ENCODE data around the gene FTHL17. TPM values are rescaled to one million over a fixed set of nuclear protein-coding genes. Genes with fewer than 3 reads are reported as not detected.

The FTHL17 gene
- polyA plus RNA-seq, 1 of the 3 experiments (the other 2 are of a cell fraction), result not detected

DNA sequence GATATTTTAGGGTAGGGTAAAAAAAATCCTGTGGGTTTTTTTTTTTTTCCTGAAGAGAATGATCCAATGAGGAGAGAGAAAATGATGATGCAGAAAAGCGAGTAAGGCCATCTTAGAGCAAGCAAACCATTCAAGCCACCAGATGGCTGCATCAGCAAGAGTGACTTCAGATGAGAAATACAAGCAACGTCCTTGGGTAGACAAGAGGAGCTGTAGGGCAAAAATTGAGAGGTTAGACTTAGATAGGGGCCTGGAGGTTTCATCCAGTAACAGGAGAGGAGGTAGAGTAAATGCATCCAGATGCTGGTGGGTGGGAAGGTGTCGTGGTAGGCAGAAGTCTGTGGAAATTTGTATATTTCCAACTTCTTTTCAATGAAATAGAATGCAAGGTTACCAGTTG, 14.6 kb downstream of the FTHL17 start:
- TF ChIP-seq SMC3 (IDR thresholded peaks at IDR 0.05; ENCODE audit: low read depth, low read length) (no peak), POLR2AphosphoS5 (IDR thresholded peaks at IDR 0.05; ENCODE audit: low read depth, low read length) (no peak), GABPA (IDR thresholded peaks at IDR 0.05; ENCODE audit: low read depth) (no peak), GATA2 (CRISPR knock-in tag; IDR thresholded peaks at IDR 0.05) (no peak), EP300 (IDR thresholded peaks at IDR 0.05; ENCODE audit: borderline replicate concordance in 1 of 2, low read depth in 1 of 2, low read length in 1 of 2) (no peak), FOSL2 (IDR thresholded peaks at IDR 0.05; ENCODE audit: borderline replicate concordance, low read depth) (no peak), TAF1 (IDR thresholded peaks at IDR 0.05; ENCODE audit: borderline replicate concordance, low read depth, low read length) (no peak), YY1 (IDR thresholded peaks at IDR 0.05; ENCODE audit: low read depth) (no peak), ELF1 (IDR thresholded peaks at IDR 0.05) (no peak), SIN3A (IDR thresholded peaks at IDR 0.05; ENCODE audit: borderline replicate concordance, low read depth, low read length) (no peak)
- TF ChIP-seq, protein P1, sequence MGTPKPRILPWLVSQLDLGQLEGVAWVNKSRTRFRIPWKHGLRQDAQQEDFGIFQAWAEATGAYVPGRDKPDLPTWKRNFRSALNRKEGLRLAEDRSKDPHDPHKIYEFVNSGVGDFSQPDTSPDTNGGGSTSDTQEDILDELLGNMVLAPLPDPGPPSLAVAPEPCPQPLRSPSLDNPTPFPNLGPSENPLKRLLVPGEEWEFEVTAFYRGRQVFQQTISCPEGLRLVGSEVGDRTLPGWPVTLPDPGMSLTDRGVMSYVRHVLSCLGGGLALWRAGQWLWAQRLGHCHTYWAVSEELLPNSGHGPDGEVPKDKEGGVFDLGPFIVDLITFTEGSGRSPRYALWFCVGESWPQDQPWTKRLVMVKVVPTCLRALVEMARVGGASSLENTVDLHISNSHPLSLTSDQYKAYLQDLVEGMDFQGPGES (IDR thresholded peaks at IDR 0.05; ENCODE audit: low read depth, low read length), result no peak
- TF ChIP-seq, protein P2, sequence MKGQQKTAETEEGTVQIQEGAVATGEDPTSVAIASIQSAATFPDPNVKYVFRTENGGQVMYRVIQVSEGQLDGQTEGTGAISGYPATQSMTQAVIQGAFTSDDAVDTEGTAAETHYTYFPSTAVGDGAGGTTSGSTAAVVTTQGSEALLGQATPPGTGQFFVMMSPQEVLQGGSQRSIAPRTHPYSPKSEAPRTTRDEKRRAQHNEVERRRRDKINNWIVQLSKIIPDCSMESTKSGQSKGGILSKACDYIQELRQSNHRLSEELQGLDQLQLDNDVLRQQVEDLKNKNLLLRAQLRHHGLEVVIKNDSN (IDR thresholded peaks at IDR 0.05; ENCODE audit: borderline replicate concordance, low read depth), result no peak
- TF ChIP-seq, protein P3, sequence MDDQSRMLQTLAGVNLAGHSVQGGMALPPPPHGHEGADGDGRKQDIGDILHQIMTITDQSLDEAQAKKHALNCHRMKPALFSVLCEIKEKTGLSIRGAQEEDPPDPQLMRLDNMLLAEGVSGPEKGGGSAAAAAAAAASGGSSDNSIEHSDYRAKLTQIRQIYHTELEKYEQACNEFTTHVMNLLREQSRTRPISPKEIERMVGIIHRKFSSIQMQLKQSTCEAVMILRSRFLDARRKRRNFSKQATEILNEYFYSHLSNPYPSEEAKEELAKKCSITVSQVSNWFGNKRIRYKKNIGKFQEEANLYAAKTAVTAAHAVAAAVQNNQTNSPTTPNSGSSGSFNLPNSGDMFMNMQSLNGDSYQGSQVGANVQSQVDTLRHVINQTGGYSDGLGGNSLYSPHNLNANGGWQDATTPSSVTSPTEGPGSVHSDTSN (IDR thresholded peaks at IDR 0.05), result no peak
- TF ChIP-seq, protein P4, sequence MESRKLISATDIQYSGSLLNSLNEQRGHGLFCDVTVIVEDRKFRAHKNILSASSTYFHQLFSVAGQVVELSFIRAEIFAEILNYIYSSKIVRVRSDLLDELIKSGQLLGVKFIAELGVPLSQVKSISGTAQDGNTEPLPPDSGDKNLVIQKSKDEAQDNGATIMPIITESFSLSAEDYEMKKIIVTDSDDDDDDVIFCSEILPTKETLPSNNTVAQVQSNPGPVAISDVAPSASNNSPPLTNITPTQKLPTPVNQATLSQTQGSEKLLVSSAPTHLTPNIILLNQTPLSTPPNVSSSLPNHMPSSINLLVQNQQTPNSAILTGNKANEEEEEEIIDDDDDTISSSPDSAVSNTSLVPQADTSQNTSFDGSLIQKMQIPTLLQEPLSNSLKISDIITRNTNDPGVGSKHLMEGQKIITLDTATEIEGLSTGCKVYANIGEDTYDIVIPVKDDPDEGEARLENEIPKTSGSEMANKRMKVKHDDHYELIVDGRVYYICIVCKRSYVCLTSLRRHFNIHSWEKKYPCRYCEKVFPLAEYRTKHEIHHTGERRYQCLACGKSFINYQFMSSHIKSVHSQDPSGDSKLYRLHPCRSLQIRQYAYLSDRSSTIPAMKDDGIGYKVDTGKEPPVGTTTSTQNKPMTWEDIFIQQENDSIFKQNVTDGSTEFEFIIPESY (IDR thresholded peaks at IDR 0.05; ENCODE audit: borderline replicate concordance, low read depth), result no peak
- POLR2A ChIA-PET, result no interaction called here
- no peak overlapping the region for H3K27ac ChIP-seq (ENCODE audit: low read depth in 2 of 2, low read length in 1 of 2)
- H3K9me3 ChIP-seq, result no peaks in the 10 kb centered on the region
- H4K20me1 ChIP-seq (ENCODE audit: insufficient read depth), result no peaks in the 10 kb centered on the region
- CTCF ChIA-PET, result no interaction called here
- no peaks in the 10 kb centered on the region for H3K9me2 ChIP-seq
- no peak overlapping the region for H2AFZ ChIP-seq (ENCODE audit: low read depth)
- H3K4me3 ChIP-seq (ENCODE audit: low read depth in 2 of 2, low read length in 1 of 2), result no peak overlapping the region
- H3K9ac ChIP-seq, result no peak overlapping the region
- no peaks in the 10 kb centered on the region for H3K27me3 ChIP-seq (ENCODE audit: insufficient read depth)
- no peaks in the 10 kb centered on the region for H3K36me3 ChIP-seq (replicated peaks in 1 of 2; ENCODE audit: control insufficient read depth in 1 of 2, insufficient read depth in 2 of 2, low read length in 1 of 2)
- no peaks in the 10 kb centered on the region for H3F3A ChIP-seq (replicated peaks; ENCODE audit: insufficient read depth)
- no peaks in the 10 kb centered on the region for H3K4me1 ChIP-seq (ENCODE audit: control insufficient read depth in 1 of 2, insufficient read depth in 2 of 2, low read depth in 1 of 2, low read length in 1 of 2)
- no peaks in the 10 kb centered on the region for H3K79me2 ChIP-seq (ENCODE audit: insufficient read depth)
- no peak overlapping the region for H3K4me2 ChIP-seq
- DNase-seq, result no peak
- WGBS (ENCODE audit: low lambda C conversion rate), result 26% methylated on average over 3 of the region's 3 CpGs
